CD4-positive, alpha-beta T cell treated with Interleukin-6 at 100 ng/mL for 8 hours (primary cell): ENCODE results near the gene RBMS2.
A peak's percentile ranks its signal among the peaks of the same experiment; 100 is the strongest.
"Not testable (repeated sequence)": the region's sequence is repeated elsewhere in the genome, so short reads cannot be mapped to it uniquely, and the experiment has no call there.

Source experiments
- DNase-seq: peaks from one replicate; pipeline ENCODE4 v3.0.0-alpha.2; 2020; ENCODE audit warnings: mixed read lengths, low spot score

Gene RBMS2

GRCh38 chr12:56518570-56518969, 3.0 kb upstream of the RBMS2 start:
- no peak for DNase-seq

GRCh38 chr12:56520048-56520447, 1.6 kb upstream of the RBMS2 start:
- DNase-seq: no peak

- no peak for DNase-seq
Measured at GRCh38 chr12:56520506-56520905, 1.1 kb upstream of the RBMS2 start.

GRCh38 chr12:56521209-56521589, 421 bp upstream of the RBMS2 start:
- no peak for DNase-seq

GRCh38 chr12:56522411-56523193, 982 bp downstream of the RBMS2 start:
- DNase-seq: no peak

GRCh38 chr12:56528846-56529245, 7.2 kb downstream of the RBMS2 start:
- DNase-seq: no peak

- no peak for DNase-seq
Measured at GRCh38 chr12:56529656-56530055, 8.0 kb downstream of the RBMS2 start.

- no peak for DNase-seq
Measured at GRCh38 chr12:56530390-56531055, 8.9 kb downstream of the RBMS2 start.

- no peak for DNase-seq
Measured at GRCh38 chr12:56537546-56537945, 15.9 kb downstream of the RBMS2 start.

- DNase-seq: no peak
Measured at GRCh38 chr12:56541631-56542030, 20.0 kb downstream of the RBMS2 start.

GRCh38 chr12:56542164-56542563, 20.5 kb downstream of the RBMS2 start:
- DNase-seq: no peak

- no peak for DNase-seq
Measured at GRCh38 chr12:56545023-56545604, 23.5 kb downstream of the RBMS2 start.

GRCh38 chr12:56546680-56547079, 25.1 kb downstream of the RBMS2 start:
- DNase-seq: no peak

GRCh38 chr12:56551070-56551469, 29.4 kb downstream of the RBMS2 start:
- no peak for DNase-seq

GRCh38 chr12:56565510-56566101, 44.0 kb downstream of the RBMS2 start:
- no peak for DNase-seq

- DNase-seq: no peak
Measured at GRCh38 chr12:56568146-56568545, 46.5 kb downstream of the RBMS2 start.

- DNase-seq: no peak
Measured at GRCh38 chr12:56571121-56571520, 49.5 kb downstream of the RBMS2 start.

GRCh38 chr12:56572288-56572687, 50.7 kb downstream of the RBMS2 start:
- no peak for DNase-seq

- no peak for DNase-seq
Measured at GRCh38 chr12:56574210-56574609, 52.6 kb downstream of the RBMS2 start.

GRCh38 chr12:56577248-56577647, 55.6 kb downstream of the RBMS2 start:
- not testable (repeated sequence) for DNase-seq

- DNase-seq: no peak
Measured at GRCh38 chr12:56578983-56579546, 57.4 kb downstream of the RBMS2 start.

GRCh38 chr12:56581418-56582145, 60.0 kb downstream of the RBMS2 start:
- DNase-seq: peak; percentile 31
